Stimulated activated memory B cell treated with anti-CD40 and anti-IgM and Interleukin-4, amounts not matched to agents 10 μg/mL and 1 μg/mL and 100 μg/mL, for 72 hours (primary cell): ENCODE measurements around the gene PPP1R1C.

Source experiments
- ATAC-seq: fragments of 150-1000 bp; cut with Tn5 transposase; 2 replicates; pipeline ENCODE4 v1.10.0; 2021
- H3K27ac Mint-ChIP-seq: one replicate; pipeline ENCODE4 v1.8.0; 2022; ENCODE audit warnings: mild to moderate bottlenecking, mixed read lengths
- H3K27me3 Mint-ChIP-seq: one replicate; pipeline ENCODE4 v1.8.0; 2022; ENCODE audit warnings: mixed read lengths
- H3K36me3 Mint-ChIP-seq: one replicate; pipeline ENCODE4 v1.8.0; 2022; ENCODE audit warnings: mixed read lengths
- H3K4me1 Mint-ChIP-seq: one replicate; pipeline ENCODE4 v1.8.0; 2022; ENCODE audit warnings: mixed read lengths
- H3K4me3 Mint-ChIP-seq: one replicate; pipeline ENCODE4 v1.8.0; 2022; ENCODE audit warnings: mild to moderate bottlenecking, moderate library complexity, mixed read lengths
- H3K9me3 Mint-ChIP-seq: one replicate; pipeline ENCODE4 v1.8.0; 2022; ENCODE audit warnings: mixed read lengths

The PPP1R1C gene

DNA sequence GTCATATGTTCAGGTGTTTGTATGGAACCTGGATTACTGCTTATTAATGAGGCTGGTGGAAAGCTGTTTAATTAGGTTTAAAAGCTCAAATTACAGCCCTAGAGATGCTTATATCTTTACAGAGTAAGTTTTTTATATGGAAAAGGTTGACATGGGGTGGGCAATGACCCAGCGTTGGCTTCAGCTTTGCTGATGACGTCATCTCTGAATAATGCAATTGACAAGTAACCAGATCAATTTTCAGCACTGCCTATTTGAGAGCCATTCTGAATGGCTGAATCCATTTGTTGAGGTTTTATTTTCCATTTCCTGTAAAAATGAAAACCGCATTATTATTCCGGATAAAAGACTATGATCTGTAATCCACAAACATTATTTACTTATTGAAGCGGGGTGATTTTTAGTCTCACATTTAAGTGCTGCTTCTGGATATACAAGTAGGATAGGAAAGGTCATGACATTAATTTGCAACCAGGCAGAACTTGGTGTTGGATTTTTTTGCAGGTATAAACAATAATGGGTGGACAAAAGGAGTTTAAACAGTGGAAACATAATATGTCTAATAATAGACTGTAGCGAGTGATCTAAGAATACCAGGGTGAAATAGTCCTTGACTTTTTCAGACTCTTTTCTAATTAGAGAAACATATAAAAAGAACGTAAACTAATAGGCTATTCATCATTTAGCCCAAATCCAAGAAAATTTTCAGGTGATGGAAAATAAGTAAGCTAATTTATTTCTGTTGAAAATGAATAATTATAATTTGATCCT is 2.7 kb downstream of the PPP1R1C start:
- Mint-ChIP-seq H3K27me3 (no peaks in the 10 kb centered on the region), H3K27ac (no peak overlapping the region), H3K36me3 (no peaks in the 10 kb centered on the region), H3K4me3 (no peak overlapping the region), H3K4me1 (peaks cover 22% of the 10 kb centered on the region), H3K9me3 (no peaks in the 10 kb centered on the region)
- ATAC-seq: no peak

- no peak for ATAC-seq
- no peaks in the 10 kb centered on the region for H3K9me3 Mint-ChIP-seq
- H3K4me3 Mint-ChIP-seq: no peak overlapping the region
- no peak overlapping the region for H3K27ac Mint-ChIP-seq
- peaks cover 23% of the 10 kb centered on the region for H3K4me1 Mint-ChIP-seq
- H3K36me3 Mint-ChIP-seq: no peaks in the 10 kb centered on the region
- no peaks in the 10 kb centered on the region for H3K27me3 Mint-ChIP-seq
Observed at GRCh38 chr2:181989099-181989498, 3.4 kb downstream of the PPP1R1C start.

- Mint-ChIP-seq H3K27ac (peak overlapping the region; percentile 91), H3K36me3 (no peaks in the 10 kb centered on the region), H3K4me3 (peak overlapping the region; percentile 43), H3K9me3 (no peaks in the 10 kb centered on the region), H3K4me1 (peaks cover 30% of the 10 kb centered on the region), H3K27me3 (no peaks in the 10 kb centered on the region)
- ATAC-seq: peak; percentile 91
Observed at GRCh38 chr2:181991171-181991885, 5.7 kb downstream of the PPP1R1C start.

GRCh38 chr2:181992776-181993175 is 7.1 kb downstream of the PPP1R1C start:
- Mint-ChIP-seq H3K27me3 (no peaks in the 10 kb centered on the region), H3K27ac (peak overlapping the region; percentile 91), H3K36me3 (no peaks in the 10 kb centered on the region), H3K4me1 (peaks cover 30% of the 10 kb centered on the region), H3K4me3 (no peak overlapping the region), H3K9me3 (no peaks in the 10 kb centered on the region)
- ATAC-seq: peak; percentile 80

DNA sequence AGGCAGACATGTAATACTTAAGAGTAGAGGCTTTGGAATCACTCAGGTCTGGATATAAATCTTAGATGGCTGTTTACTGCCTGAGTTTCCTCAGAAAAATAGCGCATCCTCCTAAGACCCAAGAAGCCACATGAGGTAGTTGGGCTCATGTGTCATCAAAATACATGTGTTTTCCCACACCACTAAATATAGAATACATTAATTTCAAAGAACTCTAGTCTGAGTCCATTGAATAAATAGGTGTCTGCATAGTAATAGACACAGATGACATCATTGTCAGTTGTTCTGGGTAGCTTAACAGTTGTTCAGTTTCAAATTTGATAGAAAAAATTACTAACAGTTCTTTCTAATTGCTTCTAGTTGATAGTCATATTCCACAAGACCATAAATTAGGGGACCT is 9.6 kb downstream of the PPP1R1C start:
- H3K9me3 Mint-ChIP-seq: no peaks in the 10 kb centered on the region

GRCh38 chr2:181998041-181998835 is 12.6 kb downstream of the PPP1R1C start:
- ATAC-seq: no peak
- Mint-ChIP-seq H3K9me3 (no peaks in the 10 kb centered on the region), H3K27ac (no peak overlapping the region), H3K36me3 (no peaks in the 10 kb centered on the region), H3K4me3 (no peak overlapping the region), H3K27me3 (no peaks in the 10 kb centered on the region), H3K4me1 (peaks cover 15% of the 10 kb centered on the region)

More for the DNA sequence above, 9.6 kb downstream of the PPP1R1C start:
- Mint-ChIP-seq H3K27me3 (no peaks in the 10 kb centered on the region), H3K4me1 (peaks cover 37% of the 10 kb centered on the region), H3K27ac (no peak overlapping the region), H3K36me3 (no peaks in the 10 kb centered on the region), H3K4me3 (no peak overlapping the region)
- no peak for ATAC-seq

DNA sequence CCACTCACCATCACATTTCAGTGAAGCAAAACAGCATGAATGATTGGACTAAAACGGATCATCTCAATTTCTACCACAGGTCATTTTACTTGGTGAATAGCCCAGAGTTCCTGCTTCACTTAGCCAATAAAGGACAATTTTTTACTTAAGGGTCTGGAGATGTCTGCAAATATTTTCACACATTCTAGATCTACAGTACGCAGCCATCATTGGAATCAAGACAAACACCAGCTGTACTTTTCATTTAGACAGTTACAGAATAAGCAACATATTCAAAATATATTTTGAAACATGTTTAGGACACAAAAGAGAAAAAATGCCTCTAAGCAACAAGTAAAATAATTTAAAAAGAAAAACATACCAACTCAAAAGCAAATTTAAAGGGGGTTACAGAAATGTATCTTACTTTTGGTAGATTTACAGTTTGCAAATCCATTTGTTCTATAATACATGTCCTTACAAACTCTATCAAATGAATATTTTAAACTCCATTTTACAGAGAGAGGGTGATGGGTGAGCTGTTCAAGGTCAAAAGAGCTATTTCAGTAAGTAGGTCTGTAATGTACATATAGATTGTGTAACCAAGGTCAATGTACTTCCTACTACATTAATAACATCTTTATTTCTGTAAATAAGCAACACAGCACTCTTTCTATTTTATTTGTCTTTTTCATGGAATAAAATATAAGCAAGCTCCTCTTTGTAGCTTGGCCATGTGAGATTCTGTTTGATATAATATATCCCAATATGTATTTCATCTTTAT is 13.4 kb downstream of the PPP1R1C start:
- Mint-ChIP-seq H3K27me3 (no peaks in the 10 kb centered on the region), H3K4me3 (no peak overlapping the region), H3K27ac (no peak overlapping the region), H3K9me3 (no peaks in the 10 kb centered on the region), H3K36me3 (no peaks in the 10 kb centered on the region), H3K4me1 (peaks cover 14% of the 10 kb centered on the region)
- ATAC-seq: no peak

GRCh38 chr2:181999911-182000310 is 14.3 kb downstream of the PPP1R1C start:
- Mint-ChIP-seq H3K27ac (no peak overlapping the region), H3K36me3 (no peaks in the 10 kb centered on the region), H3K4me3 (no peak overlapping the region), H3K9me3 (no peaks in the 10 kb centered on the region), H3K4me1 (peaks cover 7% of the 10 kb centered on the region), H3K27me3 (no peaks in the 10 kb centered on the region)
- ATAC-seq: no peak

GRCh38 chr2:182004945-182005520 is 19.4 kb downstream of the PPP1R1C start:
- Mint-ChIP-seq H3K36me3 (no peaks in the 10 kb centered on the region), H3K4me3 (no peak overlapping the region), H3K27ac (no peak overlapping the region), H3K4me1 (no peaks in the 10 kb centered on the region), H3K9me3 (peaks cover 3% of the 10 kb centered on the region), H3K27me3 (no peaks in the 10 kb centered on the region)
- no peak for ATAC-seq

DNA sequence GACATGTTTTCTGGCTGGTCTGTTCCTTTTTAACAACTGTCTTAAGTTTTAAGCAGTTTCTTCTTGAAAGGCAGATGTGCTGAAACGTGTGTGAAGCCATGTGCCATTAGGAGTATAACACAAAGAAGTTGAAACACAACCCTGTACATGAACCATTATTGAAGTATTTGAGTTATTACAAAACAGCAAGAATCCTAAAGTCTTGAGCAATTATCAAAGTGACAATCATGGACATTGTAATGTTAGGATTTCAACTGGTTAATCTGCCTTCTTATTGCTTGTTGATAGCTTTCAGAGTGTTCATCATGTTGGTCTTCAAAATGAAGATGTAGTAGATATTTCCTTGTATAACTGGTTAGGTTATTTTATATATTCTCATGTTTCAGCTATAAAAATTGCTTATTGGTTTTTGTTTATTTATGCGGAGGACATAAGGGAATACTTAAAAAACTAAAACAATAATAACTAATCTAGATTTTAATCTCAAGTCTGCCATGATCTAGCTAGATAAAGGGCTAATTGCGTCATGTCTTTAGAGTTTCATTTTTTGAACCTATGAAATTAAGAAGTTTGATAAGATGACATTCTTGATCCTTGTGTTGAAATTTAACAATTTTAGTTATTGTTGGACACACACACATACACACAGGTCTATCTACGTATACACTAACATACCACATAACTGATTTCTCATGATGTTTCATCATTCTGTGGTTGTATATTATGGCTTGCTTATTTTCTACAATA is 21.1 kb downstream of the PPP1R1C start:
- no peak overlapping the region for H3K27ac Mint-ChIP-seq
- H3K9me3 Mint-ChIP-seq: peaks cover 10% of the 10 kb centered on the region
- ATAC-seq: no peak
- H3K27me3 Mint-ChIP-seq: no peaks in the 10 kb centered on the region
- H3K4me3 Mint-ChIP-seq: no peak overlapping the region
- no peaks in the 10 kb centered on the region for H3K4me1 Mint-ChIP-seq
- no peaks in the 10 kb centered on the region for H3K36me3 Mint-ChIP-seq

GRCh38 chr2:182014284-182014683 is 28.6 kb downstream of the PPP1R1C start:
- peaks cover 29% of the 10 kb centered on the region for H3K9me3 Mint-ChIP-seq
- peak; percentile 57 for ATAC-seq
- H3K27ac Mint-ChIP-seq: no peak overlapping the region
- no peaks in the 10 kb centered on the region for H3K27me3 Mint-ChIP-seq
- H3K4me1 Mint-ChIP-seq: no peaks in the 10 kb centered on the region
- H3K4me3 Mint-ChIP-seq: no peak overlapping the region
- no peaks in the 10 kb centered on the region for H3K36me3 Mint-ChIP-seq

DNA sequence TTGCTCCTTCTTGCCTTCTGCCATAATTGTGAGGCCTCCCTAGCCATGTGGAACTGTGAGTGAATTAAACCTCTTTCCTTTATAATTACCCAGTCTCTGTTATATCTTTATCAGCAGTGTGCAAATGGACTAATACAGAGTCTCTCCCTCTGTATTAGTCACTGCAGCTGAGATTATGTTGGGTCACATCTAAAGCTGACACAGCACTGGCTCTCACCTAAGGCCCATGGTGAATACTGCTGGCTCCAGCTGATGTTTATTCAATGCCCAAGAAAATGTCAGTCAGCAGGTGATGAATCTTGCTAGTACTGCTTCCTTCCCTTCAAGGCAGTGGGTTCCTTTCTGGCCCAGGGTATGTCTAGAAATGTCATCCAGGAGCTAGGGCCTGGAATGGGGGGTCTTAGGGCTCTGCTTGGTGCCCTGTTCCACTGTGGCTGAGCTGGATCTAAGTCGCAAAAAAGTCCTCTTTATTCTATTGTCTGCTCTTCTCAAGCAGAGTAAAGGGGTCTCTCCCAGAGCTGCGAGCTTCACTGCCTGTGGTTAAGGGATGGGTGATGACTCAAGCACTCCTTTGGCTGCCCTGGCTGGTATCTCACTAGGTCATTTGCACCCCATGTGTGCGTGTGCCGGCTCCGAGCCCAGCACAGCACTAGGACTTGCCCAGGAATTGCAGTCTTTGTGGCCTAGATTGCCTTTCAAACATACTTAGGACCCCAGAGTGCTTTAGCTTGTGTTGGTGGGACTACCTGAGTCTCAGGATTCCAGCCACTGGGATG is 29.9 kb downstream of the PPP1R1C start:
- no peak overlapping the region for H3K27ac Mint-ChIP-seq
- no peak overlapping the region for H3K4me3 Mint-ChIP-seq
- no peaks in the 10 kb centered on the region for H3K36me3 Mint-ChIP-seq
- H3K4me1 Mint-ChIP-seq: peaks cover 3% of the 10 kb centered on the region
- ATAC-seq: no peak
- no peaks in the 10 kb centered on the region for H3K27me3 Mint-ChIP-seq
- H3K9me3 Mint-ChIP-seq: peaks cover 29% of the 10 kb centered on the region

DNA sequence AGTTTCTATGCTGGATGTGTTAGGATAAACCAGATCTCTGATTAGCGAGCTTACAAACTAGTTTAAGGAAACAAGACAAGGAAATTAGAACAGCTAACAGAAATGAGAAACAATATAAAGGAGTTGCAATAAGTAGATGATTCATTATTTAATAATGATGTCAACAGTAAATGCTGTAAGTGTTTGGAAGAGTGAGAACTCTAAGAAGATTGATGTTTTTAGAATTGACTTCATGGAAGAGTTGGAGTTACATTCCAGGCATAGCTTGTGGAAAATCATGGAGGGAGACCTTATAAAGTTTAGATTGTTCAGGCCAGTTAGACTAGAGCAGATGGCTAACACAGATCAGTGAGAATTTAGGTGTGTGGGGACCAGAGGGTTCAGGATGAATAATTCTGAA is 32.6 kb downstream of the PPP1R1C start:
- no peak for ATAC-seq
- Mint-ChIP-seq H3K4me1 (peaks cover 10% of the 10 kb centered on the region), H3K27ac (no peak overlapping the region), H3K36me3 (no peaks in the 10 kb centered on the region), H3K4me3 (no peak overlapping the region), H3K9me3 (peaks cover 21% of the 10 kb centered on the region), H3K27me3 (no peaks in the 10 kb centered on the region)
